ENCODE data around the gene GREB1. TPM values are rescaled to one million over a fixed set of nuclear protein-coding genes. Genes with fewer than 3 reads are reported as not detected.
A peak's percentile ranks its signal among the peaks of the same experiment; 100 is the strongest.

GREB1 gene
- total and polyA plus RNA-seq, 2 of the 13 experiments (the other 11 are each of a cell fraction or from before 2014, with no cell fraction given), result 31.3 to 61.2 TPM

- peak; percentile 91 for TF ChIP-seq ZNF646 (CRISPR knock-in tag; IDR thresholded peaks at IDR 0.05)
- peak; percentile 74; the same call in 1 of the 2 replicates for TF ChIP-seq NFKB2 (CRISPR knock-in tag; IDR thresholded peaks at IDR 0.05; ENCODE audit: borderline replicate concordance)
- no peak for TF ChIP-seq LCORL (IDR thresholded peaks at IDR 0.05)
- TF ChIP-seq LCORL (CRISPR knock-in tag; IDR thresholded peaks at IDR 0.05), result peak; percentile 98
- peak; percentile 87 for TF ChIP-seq STAT5B (CRISPR knock-in tag; IDR thresholded peaks at IDR 0.05)
- TF ChIP-seq ZNF546 (CRISPR knock-in tag; conservative IDR thresholded peaks at IDR 0.05), result no peak
- TF ChIP-seq ZBTB3 (CRISPR knock-in tag; IDR thresholded peaks at IDR 0.05; ENCODE audit: borderline replicate concordance, low read depth), result peak; percentile 100
- TF ChIP-seq ZNF441 (CRISPR knock-in tag; IDR thresholded peaks at IDR 0.05; ENCODE audit: borderline replicate concordance), result peak; percentile 92
- TF ChIP-seq TAF1 (CRISPR knock-in tag; IDR thresholded peaks at IDR 0.05), result peak; percentile 78; the same call in 1 of the 2 replicates
- TF ChIP-seq ZKSCAN8 (CRISPR knock-in tag; IDR thresholded peaks at IDR 0.05; ENCODE audit: borderline replicate concordance), result peak; percentile 83; the same call in 1 of the 2 replicates
- TF ChIP-seq ZNF276 (CRISPR knock-in tag; IDR thresholded peaks at IDR 0.05; ENCODE audit: low read depth), result peak; percentile 73; the same call in 1 of the 2 replicates
- TF ChIP-seq NONO (IDR thresholded peaks at IDR 0.05), result no peak
- peak; percentile 72; the same call in 1 of the 2 replicates for TF ChIP-seq NONO (CRISPR knock-in tag; conservative IDR thresholded peaks at IDR 0.05)
- peak; percentile 91 for TF ChIP-seq KMT2A (CRISPR knock-in tag; IDR thresholded peaks at IDR 0.05)
- TF ChIP-seq BORCS8-MEF2B (CRISPR knock-in tag; IDR thresholded peaks at IDR 0.05), result 0 out of 2 replicates have a peak, but pooled peaks have one; percentile 61
- TF ChIP-seq ZNF607 (CRISPR knock-in tag; IDR thresholded peaks at IDR 0.05; ENCODE audit: borderline replicate concordance), result 0 out of 2 replicates have a peak, but pooled peaks have one; percentile 58
- TF ChIP-seq ZNF709 (CRISPR knock-in tag; IDR thresholded peaks at IDR 0.05), result peak; percentile 82; the same call in 1 of the 2 replicates
- TF ChIP-seq RNF2 (conservative IDR thresholded peaks at IDR 0.05; ENCODE audit: low read depth), result no peak
- no peak for TF ChIP-seq ZNF850 (CRISPR knock-in tag; conservative IDR thresholded peaks at IDR 0.05)
- TF ChIP-seq ZNF563 (CRISPR knock-in tag; IDR thresholded peaks at IDR 0.05), result peak; percentile 55; the same call in 1 of the 2 replicates
- TF ChIP-seq NR1H2 (CRISPR knock-in tag; IDR thresholded peaks at IDR 0.05; ENCODE audit: borderline replicate concordance, low read depth), result no peak
- peak; percentile 83 for TF ChIP-seq ZNF7 (CRISPR knock-in tag; IDR thresholded peaks at IDR 0.05)
- peak; percentile 52; the same call in 1 of the 2 replicates for TF ChIP-seq RFX3 (CRISPR knock-in tag; IDR thresholded peaks at IDR 0.05)
- peak; percentile 86 for TF ChIP-seq POLR2G (IDR thresholded peaks at IDR 0.05; ENCODE audit: low read depth, low read length)
These were observed 34.6 kb upstream of the GREB1 start (continued) for GRCh38 chr2:11499081-11499743.

Measured in HepG2 (cell line).